ENCODE measurements around the gene CD34.

The CD34 gene

GRCh38 chr1:207854001-207854400 is 56.9 kb downstream of the CD34 start:
- Mint-ChIP-seq H3K9me3 (no peaks in the 10 kb centered on the region), H3K36me3 (ENCODE audit: low read depth) (peaks cover 49% of the 10 kb centered on the region), H3K4me3 (no peak overlapping the region), H3K27ac (no peak overlapping the region), H3K27me3 (ENCODE audit: low read depth) (no peaks in the 10 kb centered on the region), H3K4me1 (ENCODE audit: low read depth) (peaks cover 50% of the 10 kb centered on the region)
- DNase-seq (ENCODE audit: low spot score), result no peak

GRCh38 chr1:207853372-207853757 is 57.6 kb downstream of the CD34 start:
- Mint-ChIP-seq H3K27me3 (ENCODE audit: low read depth) (no peaks in the 10 kb centered on the region), H3K4me3 (no peak overlapping the region), H3K4me1 (ENCODE audit: low read depth) (peaks cover 54% of the 10 kb centered on the region), H3K9me3 (no peaks in the 10 kb centered on the region), H3K36me3 (ENCODE audit: low read depth) (peaks cover 50% of the 10 kb centered on the region), H3K27ac (no peak overlapping the region)
- DNase-seq (ENCODE audit: low spot score), result no peak

- H3K4me1 Mint-ChIP-seq (ENCODE audit: low read depth), result peaks cover 60% of the 10 kb centered on the region
- DNase-seq (ENCODE audit: low spot score), result no peak
- no peaks in the 10 kb centered on the region for H3K9me3 Mint-ChIP-seq
- H3K4me3 Mint-ChIP-seq, result peak overlapping the region; percentile 22
- peaks cover 55% of the 10 kb centered on the region for H3K36me3 Mint-ChIP-seq (ENCODE audit: low read depth)
- H3K27ac Mint-ChIP-seq, result peak overlapping the region; percentile 28
- no peaks in the 10 kb centered on the region for H3K27me3 Mint-ChIP-seq (ENCODE audit: low read depth)
Observed at GRCh38 chr1:207852576-207853371, 58.2 kb downstream of the CD34 start.

GRCh38 chr1:207851696-207852095 is 59.2 kb downstream of the CD34 start:
- Mint-ChIP-seq H3K36me3 (ENCODE audit: low read depth) (peaks cover 48% of the 10 kb centered on the region), H3K4me1 (ENCODE audit: low read depth) (peaks cover 54% of the 10 kb centered on the region), H3K27ac (no peak overlapping the region), H3K4me3 (no peak overlapping the region), H3K9me3 (no peaks in the 10 kb centered on the region), H3K27me3 (ENCODE audit: low read depth) (no peaks in the 10 kb centered on the region)
- no peak for DNase-seq (ENCODE audit: low spot score)

GRCh38 chr1:207850621-207851407 is 60.1 kb downstream of the CD34 start:
- Mint-ChIP-seq H3K27me3 (ENCODE audit: low read depth) (no peaks in the 10 kb centered on the region), H3K36me3 (ENCODE audit: low read depth) (peaks cover 41% of the 10 kb centered on the region), H3K27ac (no peak overlapping the region), H3K4me1 (ENCODE audit: low read depth) (peaks cover 45% of the 10 kb centered on the region), H3K9me3 (no peaks in the 10 kb centered on the region), H3K4me3 (no peak overlapping the region)
- no peak for DNase-seq (ENCODE audit: low spot score)

GRCh38 chr1:207849646-207850045 is 61.3 kb downstream of the CD34 start:
- Mint-ChIP-seq H3K4me1 (ENCODE audit: low read depth) (peaks cover 44% of the 10 kb centered on the region), H3K4me3 (no peak overlapping the region), H3K27ac (no peak overlapping the region), H3K36me3 (ENCODE audit: low read depth) (peaks cover 44% of the 10 kb centered on the region), H3K27me3 (ENCODE audit: low read depth) (no peaks in the 10 kb centered on the region), H3K9me3 (no peaks in the 10 kb centered on the region)
- no peak for DNase-seq (ENCODE audit: low spot score)

- peak overlapping the region; percentile 60 for H3K4me3 Mint-ChIP-seq
- peaks cover 46% of the 10 kb centered on the region for H3K36me3 Mint-ChIP-seq (ENCODE audit: low read depth)
- no peak for DNase-seq (ENCODE audit: low spot score)
- peaks cover 42% of the 10 kb centered on the region for H3K4me1 Mint-ChIP-seq (ENCODE audit: low read depth)
- no peaks in the 10 kb centered on the region for H3K27me3 Mint-ChIP-seq (ENCODE audit: low read depth)
- peak overlapping the region; percentile 70 for H3K27ac Mint-ChIP-seq
- no peaks in the 10 kb centered on the region for H3K9me3 Mint-ChIP-seq
Observed at GRCh38 chr1:207849016-207849415, 61.9 kb downstream of the CD34 start.

GRCh38 chr1:207848234-207848633 is 62.7 kb downstream of the CD34 start:
- Mint-ChIP-seq H3K27me3 (ENCODE audit: low read depth) (no peaks in the 10 kb centered on the region), H3K4me1 (ENCODE audit: low read depth) (peaks cover 36% of the 10 kb centered on the region), H3K9me3 (no peaks in the 10 kb centered on the region), H3K36me3 (ENCODE audit: low read depth) (peaks cover 50% of the 10 kb centered on the region), H3K27ac (peak overlapping the region; percentile 87), H3K4me3 (peak overlapping the region; percentile 75)
- DNase-seq (ENCODE audit: low spot score), result peak; percentile 76

GRCh38 chr1:207847116-207847515 is 63.8 kb downstream of the CD34 start:
- no peaks in the 10 kb centered on the region for H3K27me3 Mint-ChIP-seq (ENCODE audit: low read depth)
- H3K4me1 Mint-ChIP-seq (ENCODE audit: low read depth), result peaks cover 25% of the 10 kb centered on the region
- no peak overlapping the region for H3K27ac Mint-ChIP-seq
- peaks cover 44% of the 10 kb centered on the region for H3K36me3 Mint-ChIP-seq (ENCODE audit: low read depth)
- H3K9me3 Mint-ChIP-seq, result no peaks in the 10 kb centered on the region
- no peak overlapping the region for H3K4me3 Mint-ChIP-seq
- no peak for DNase-seq (ENCODE audit: low spot score)

- Mint-ChIP-seq H3K27ac (no peak overlapping the region), H3K36me3 (ENCODE audit: low read depth) (peaks cover 35% of the 10 kb centered on the region), H3K9me3 (no peaks in the 10 kb centered on the region), H3K27me3 (ENCODE audit: low read depth) (no peaks in the 10 kb centered on the region), H3K4me1 (ENCODE audit: low read depth) (peaks cover 21% of the 10 kb centered on the region), H3K4me3 (no peak overlapping the region)
- no peak for DNase-seq (ENCODE audit: low spot score)
Observed at GRCh38 chr1:207845109-207845508, 65.8 kb downstream of the CD34 start.

GRCh38 chr1:207844371-207844770 is 66.6 kb downstream of the CD34 start:
- Mint-ChIP-seq H3K27ac (no peak overlapping the region), H3K36me3 (ENCODE audit: low read depth) (peaks cover 35% of the 10 kb centered on the region), H3K27me3 (ENCODE audit: low read depth) (no peaks in the 10 kb centered on the region), H3K9me3 (no peaks in the 10 kb centered on the region), H3K4me1 (ENCODE audit: low read depth) (peaks cover 23% of the 10 kb centered on the region), H3K4me3 (no peak overlapping the region)
- DNase-seq (ENCODE audit: low spot score), result no peak

- Mint-ChIP-seq H3K4me3 (no peak overlapping the region), H3K9me3 (no peaks in the 10 kb centered on the region), H3K27me3 (ENCODE audit: low read depth) (no peaks in the 10 kb centered on the region), H3K36me3 (ENCODE audit: low read depth) (peaks cover 41% of the 10 kb centered on the region), H3K4me1 (ENCODE audit: low read depth) (peaks cover 23% of the 10 kb centered on the region), H3K27ac (no peak overlapping the region)
- no peak for DNase-seq (ENCODE audit: low spot score)
Observed at GRCh38 chr1:207842506-207842905, 68.4 kb downstream of the CD34 start.

- no peak overlapping the region for H3K27ac Mint-ChIP-seq
- H3K9me3 Mint-ChIP-seq, result no peaks in the 10 kb centered on the region
- H3K36me3 Mint-ChIP-seq (ENCODE audit: low read depth), result peaks cover 46% of the 10 kb centered on the region
- H3K4me1 Mint-ChIP-seq (ENCODE audit: low read depth), result peaks cover 27% of the 10 kb centered on the region
- H3K4me3 Mint-ChIP-seq, result no peak overlapping the region
- H3K27me3 Mint-ChIP-seq (ENCODE audit: low read depth), result no peaks in the 10 kb centered on the region
- no peak for DNase-seq (ENCODE audit: low spot score)
Observed at GRCh38 chr1:207841901-207842300, 69.0 kb downstream of the CD34 start.

GRCh38 chr1:207841293-207841692 is 69.6 kb downstream of the CD34 start:
- H3K4me1 Mint-ChIP-seq (ENCODE audit: low read depth), result peaks cover 29% of the 10 kb centered on the region
- no peaks in the 10 kb centered on the region for H3K9me3 Mint-ChIP-seq
- no peaks in the 10 kb centered on the region for H3K27me3 Mint-ChIP-seq (ENCODE audit: low read depth)
- no peak for DNase-seq (ENCODE audit: low spot score)
- no peak overlapping the region for H3K4me3 Mint-ChIP-seq
- H3K36me3 Mint-ChIP-seq (ENCODE audit: low read depth), result peaks cover 49% of the 10 kb centered on the region
- H3K27ac Mint-ChIP-seq, result no peak overlapping the region

Data from T-helper 2 cell treated with Interferon-gamma antibody and Interleukin-4, amounts not matched to agents 5 μg/mL and 100 μg/mL, for 36 hours (primary cell).